H9 (cell line): Measurements from ENCODE around the gene GAK. TPM values are rescaled to one million over a fixed set of nuclear protein-coding genes. Genes with fewer than 3 reads are reported as not detected.

Source experiments
- DNase-seq: peaks from one replicate; pipeline ENCODE4 v3.0.0-alpha.2; 2017
- H2AFZ ChIP-seq: one replicate; pipeline ENCODE4 v1.6.1; 2013; ENCODE audit warnings: mild to moderate bottlenecking, low read length, control low read depth, moderate library complexity
- H2AK5ac ChIP-seq: 2 replicates; pipeline ENCODE4 v1.6.1; 2013; ENCODE audit warnings: low read length, control low read depth, mixed read lengths; ENCODE audit not compliant: insufficient read length
- H2BK120ac ChIP-seq: one replicate; pipeline ENCODE4 v1.6.1; 2013; ENCODE audit warnings: low read depth, mild to moderate bottlenecking, low read length, control low read depth, inconsistent platforms; ENCODE audit not compliant: poor library complexity, severe bottlenecking
- H2BK12ac ChIP-seq: 2 replicates; pipeline ENCODE4 v1.6.1; 2013; ENCODE audit warnings: low read length, control low read depth, mixed read lengths, low read depth; ENCODE audit not compliant: insufficient read length
- H2BK15ac ChIP-seq: 2 replicates; pipeline ENCODE4 v1.6.1; 2013; ENCODE audit warnings: low read depth, low read length, control low read depth
- H2BK20ac ChIP-seq: one replicate; pipeline ENCODE4 v1.6.1; 2013; ENCODE audit warnings: low read depth, mild to moderate bottlenecking, low read length, control low read depth, inconsistent platforms; ENCODE audit not compliant: poor library complexity, severe bottlenecking
- H2BK5ac ChIP-seq: 2 replicates; pipeline ENCODE4 v1.6.1; 2013; ENCODE audit warnings: low read length, control low read depth, mixed read lengths; ENCODE audit not compliant: insufficient read length
- H3K14ac ChIP-seq: 2 replicates; pipeline ENCODE4 v1.6.1; 2013; ENCODE audit warnings: low read length, control low read depth; ENCODE audit not compliant: insufficient read depth
- H3K18ac ChIP-seq: 2 replicates; pipeline ENCODE4 v1.6.1; 2013; ENCODE audit warnings: low read depth, mild to moderate bottlenecking, mixed read lengths, low read length, control low read depth; ENCODE audit not compliant: insufficient read length
- H3K23ac ChIP-seq: 2 replicates; pipeline ENCODE4 v1.6.1; 2013; ENCODE audit warnings: low read length, control low read depth, mixed read lengths, low read depth; ENCODE audit not compliant: insufficient read length
- H3K23me2 ChIP-seq: 2 replicates; pipeline ENCODE4 v1.6.1; 2013; ENCODE audit warnings: low read depth, mild to moderate bottlenecking, mixed read lengths, low read length, control low read depth; ENCODE audit not compliant: insufficient read length, poor library complexity, severe bottlenecking
- H3K27ac ChIP-seq: 2 replicates; pipeline ENCODE4 v1.5.1; 2013; ENCODE audit warnings: low read length, control low read depth, mixed read lengths, low read depth; ENCODE audit not compliant: insufficient read length
- H3K27me3 ChIP-seq: 2 replicates; pipeline ENCODE4 v1.6.1; 2013; ENCODE audit warnings: low read length, control low read depth, inconsistent platforms; ENCODE audit not compliant: insufficient read depth
- H3K4ac ChIP-seq: 2 replicates; pipeline ENCODE4 v1.6.1; 2013; ENCODE audit warnings: low read depth, mild to moderate bottlenecking, control low read depth, inconsistent platforms, low read length, moderate library complexity
- H3K4me1 ChIP-seq: 2 replicates; pipeline ENCODE4 v1.6.1; 2013; ENCODE audit warnings: low read length, control low read depth, inconsistent platforms; ENCODE audit not compliant: insufficient read depth
- H3K4me2 ChIP-seq: 2 replicates; pipeline ENCODE4 v1.6.1; 2013; ENCODE audit warnings: low read length, control low read depth, mixed read lengths; ENCODE audit not compliant: insufficient read length, insufficient read depth
- H3K56ac ChIP-seq: 2 replicates; pipeline ENCODE4 v1.6.1; 2013; ENCODE audit warnings: low read depth, mild to moderate bottlenecking, mixed read lengths, low read length, control low read depth; ENCODE audit not compliant: insufficient read length
- H3K79me1 ChIP-seq: 2 replicates; pipeline ENCODE4 v1.6.1; 2013; ENCODE audit warnings: low read depth, mild to moderate bottlenecking, moderate library complexity, low read length, control low read depth, inconsistent platforms; ENCODE audit not compliant: insufficient read depth, poor library complexity, severe bottlenecking
- H3K79me2 ChIP-seq: 2 replicates; pipeline ENCODE4 v1.6.1; 2013; ENCODE audit warnings: low read length, control low read depth, inconsistent platforms; ENCODE audit not compliant: insufficient read depth
- H3K9ac ChIP-seq: 2 replicates; pipeline ENCODE4 v1.6.1; 2013; ENCODE audit warnings: low read length, control low read depth, mixed read lengths; ENCODE audit not compliant: insufficient read length; ENCODE audit errors: extremely low read depth
- H3K9me3 ChIP-seq: one replicate; pipeline ENCODE4 v1.6.1; 2013; ENCODE audit warnings: low read depth, low read length, inconsistent platforms; ENCODE audit not compliant: control insufficient read depth
- H3T11ph ChIP-seq: one replicate; pipeline ENCODE4 v1.6.1; 2013; ENCODE audit warnings: mild to moderate bottlenecking, low read length, control low read depth, inconsistent platforms
- H4K20me1 ChIP-seq: one replicate; pipeline ENCODE4 v1.6.1; 2013; ENCODE audit not compliant: control insufficient read depth, insufficient read length, insufficient read depth
- H4K5ac ChIP-seq: 2 replicates; pipeline ENCODE4 v1.6.1; 2013; ENCODE audit warnings: low read depth, mild to moderate bottlenecking, mixed read lengths, low read length, control low read depth; ENCODE audit not compliant: insufficient read length
- H4K8ac ChIP-seq: replicated peaks from 2 replicates; pipeline ENCODE4 v1.6.1; 2013; ENCODE audit warnings: low read length, control low read depth, mixed read lengths, low read depth; ENCODE audit not compliant: insufficient read length
- H4K91ac ChIP-seq: 2 replicates; pipeline ENCODE4 v1.6.1; 2013; ENCODE audit warnings: low read depth, mild to moderate bottlenecking, moderate library complexity, mixed read lengths, low read length, control low read depth; ENCODE audit not compliant: insufficient read length
- H3K27ac Mint-ChIP-seq, 3 experiments: 2 replicates in 2 of 3; 3 replicates in 1 of 3; pipeline ENCODE4 v1.8.0; 2020 to 2021; ENCODE audit warnings: mixed read lengths in 3 of 3, mild to moderate bottlenecking in 1 of 3, moderate library complexity in 1 of 3
- H3K27me3 Mint-ChIP-seq: 2 replicates; pipeline ENCODE4 v1.8.0; 2021; ENCODE audit warnings: low read depth, mild to moderate bottlenecking, moderate library complexity, mixed read lengths
- H3K36me3 Mint-ChIP-seq, 3 experiments: 2 replicates in 2 of 3; 3 replicates in 1 of 3; pipeline ENCODE4 v1.8.0; 2020 to 2021; ENCODE audit warnings: low read depth in 3 of 3, mixed read lengths in 3 of 3; ENCODE audit not compliant: insufficient read depth in 1 of 3
- H3K4me1 Mint-ChIP-seq, 2 experiments: 2 replicates each; pipeline ENCODE4 v1.8.0; 2020; ENCODE audit warnings: mixed read lengths in 2 of 2
- H3K4me3 Mint-ChIP-seq, 2 experiments: 2 replicates in 1 of 2; 3 replicates in 1 of 2; pipeline ENCODE4 v1.8.0; 2020 to 2021; ENCODE audit warnings: mild to moderate bottlenecking in 2 of 2, mixed read lengths in 2 of 2, moderate library complexity in 1 of 2
- H3K9me3 Mint-ChIP-seq, 2 experiments: 2 replicates in 1 of 2; 3 replicates in 1 of 2; pipeline ENCODE4 v1.8.0; 2020; ENCODE audit warnings: mild to moderate bottlenecking in 2 of 2, mixed read lengths in 2 of 2, moderate library complexity in 1 of 2
- WGBS: extraction: QIAGEN DNeasy Blood & Tissue Kit; methylation state at CpG from one replicate; pipeline ENCODE4 v1.1.7; 2013; ENCODE audit warnings: missing lambda C conversion rate, low lambda C conversion rate, mixed read lengths; ENCODE audit not compliant: insufficient read length; ENCODE audit errors: extremely low coverage; 5-methylcytosine and 5-hydroxymethylcytosine counted together
- total RNA-seq: library from RNA; stranded (reverse); gene quantifications from 2 replicates; pipeline ENCODE4 v1.2.1, GENCODE V29; 2021
- TF ChIP-seq, protein P1 (sequence below): fragments of 200-600 bp; sonication (generic); conservative IDR thresholded peaks from 3 replicates; pipeline ENCODE4 v1.8.0; 2021; ENCODE audit warnings: antibody characterized with exemption, mild to moderate bottlenecking

GAK gene
- total RNA-seq, 1 experiment from 2014 or later = 80.7 TPM

DNA sequence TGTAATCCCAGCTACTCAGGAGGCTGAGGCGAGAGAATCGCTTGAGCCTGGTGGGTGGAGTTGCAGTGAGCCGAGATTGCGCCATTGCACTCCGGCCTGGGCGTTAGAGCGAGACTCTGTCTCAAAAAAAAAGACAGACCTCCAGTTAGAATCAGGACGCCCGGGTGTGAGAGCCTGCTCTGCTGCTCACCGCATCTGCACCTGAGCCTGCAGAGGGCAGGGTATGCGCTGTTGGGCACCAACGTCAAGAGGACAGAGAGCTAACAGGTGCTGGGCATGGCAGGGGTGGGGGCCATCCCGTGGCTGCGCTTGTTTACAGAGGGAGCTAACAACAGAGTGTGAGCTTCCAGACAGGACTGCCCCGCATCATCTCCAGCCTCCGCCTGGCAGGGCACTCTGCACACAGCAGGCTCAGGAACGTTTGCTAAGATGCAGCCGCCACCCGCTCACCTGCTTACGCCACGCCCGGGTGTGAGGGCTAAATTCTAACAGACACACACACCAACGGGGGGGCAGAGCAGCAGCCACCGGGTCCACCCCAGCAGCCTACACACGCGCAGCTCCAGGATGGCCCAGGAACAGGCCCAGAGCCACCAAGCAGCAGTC, 56.2 kb downstream of the GAK start:
- H3K9ac ChIP-seq = no peak overlapping the region
- no peak overlapping the region for H2BK120ac ChIP-seq
- no peaks in the 10 kb centered on the region for H3K9me3 ChIP-seq
- no peaks in the 10 kb centered on the region for H3K4me1 Mint-ChIP-seq
- H3K23me2 ChIP-seq = no peaks in the 10 kb centered on the region
- H3K79me1 ChIP-seq = no peaks in the 10 kb centered on the region
- no peak overlapping the region for H3K18ac ChIP-seq
- no peaks in the 10 kb centered on the region for H3K79me2 ChIP-seq
- no peaks in the 10 kb centered on the region for H3K4me1 ChIP-seq
- no peak overlapping the region for H2AFZ ChIP-seq
- H3K4ac ChIP-seq = no peak overlapping the region
- no peak overlapping the region for H4K8ac ChIP-seq
- H2BK20ac ChIP-seq = no peak overlapping the region
- TF ChIP-seq, protein P1, sequence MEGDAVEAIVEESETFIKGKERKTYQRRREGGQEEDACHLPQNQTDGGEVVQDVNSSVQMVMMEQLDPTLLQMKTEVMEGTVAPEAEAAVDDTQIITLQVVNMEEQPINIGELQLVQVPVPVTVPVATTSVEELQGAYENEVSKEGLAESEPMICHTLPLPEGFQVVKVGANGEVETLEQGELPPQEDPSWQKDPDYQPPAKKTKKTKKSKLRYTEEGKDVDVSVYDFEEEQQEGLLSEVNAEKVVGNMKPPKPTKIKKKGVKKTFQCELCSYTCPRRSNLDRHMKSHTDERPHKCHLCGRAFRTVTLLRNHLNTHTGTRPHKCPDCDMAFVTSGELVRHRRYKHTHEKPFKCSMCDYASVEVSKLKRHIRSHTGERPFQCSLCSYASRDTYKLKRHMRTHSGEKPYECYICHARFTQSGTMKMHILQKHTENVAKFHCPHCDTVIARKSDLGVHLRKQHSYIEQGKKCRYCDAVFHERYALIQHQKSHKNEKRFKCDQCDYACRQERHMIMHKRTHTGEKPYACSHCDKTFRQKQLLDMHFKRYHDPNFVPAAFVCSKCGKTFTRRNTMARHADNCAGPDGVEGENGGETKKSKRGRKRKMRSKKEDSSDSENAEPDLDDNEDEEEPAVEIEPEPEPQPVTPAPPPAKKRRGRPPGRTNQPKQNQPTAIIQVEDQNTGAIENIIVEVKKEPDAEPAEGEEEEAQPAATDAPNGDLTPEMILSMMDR = no peak
- WGBS = no CpG with 5 or more reads among the region's 26 CpGs
- H3K27ac ChIP-seq = no peak overlapping the region
- H4K5ac ChIP-seq = no peak overlapping the region
- DNase-seq = no peak
- H3K23ac ChIP-seq = no peak overlapping the region
- no peak overlapping the region for H4K91ac ChIP-seq
- H2BK12ac ChIP-seq = no peak overlapping the region
- H3T11ph ChIP-seq = no peak overlapping the region
- H3K14ac ChIP-seq = no peak overlapping the region
- no peak overlapping the region for H3K27ac Mint-ChIP-seq
- no peaks in the 10 kb centered on the region for H3K27me3 ChIP-seq
- H2BK15ac ChIP-seq = no peak overlapping the region
- H3K56ac ChIP-seq = no peak overlapping the region
- no peak overlapping the region for H2BK5ac ChIP-seq
- no peak overlapping the region for H2AK5ac ChIP-seq
- no peaks in the 10 kb centered on the region for H3K9me3 Mint-ChIP-seq
- peaks cover 0 to 64% (median 55%) of the 10 kb centered on the region in 3 experiments; a peak in 6 of 7 replicates for H3K36me3 Mint-ChIP-seq
- H3K4me3 Mint-ChIP-seq = no peak overlapping the region
- H4K20me1 ChIP-seq = no peaks in the 10 kb centered on the region
- no peaks in the 10 kb centered on the region for H3K27me3 Mint-ChIP-seq
- H3K4me2 ChIP-seq = no peak overlapping the region
